IPS-NIHi7 (cell line): Measurements from ENCODE around the gene THSD4.

Source experiments
- DNase-seq: peaks from one replicate; pipeline ENCODE4 v3.0.0; 2012; ENCODE audit warnings: mixed read lengths; ENCODE audit errors: extremely low spot score

THSD4 gene

GRCh38 chr15:71114887-71115566 is at the start of gene THSD4:
THSD4 (plus strand) TSS chr15:71115471.
- peak; percentile 92 for DNase-seq

GRCh38 chr15:71066983-71067382 is 48.3 kb upstream of the THSD4 start:
- no peak for DNase-seq

- DNase-seq = no peak
Observed at GRCh38 chr15:71069693-71070092, 45.6 kb upstream of the THSD4 start.

- DNase-seq = no peak
Observed at GRCh38 chr15:71071529-71071928, 43.7 kb upstream of the THSD4 start.

- no peak for DNase-seq
Observed at GRCh38 chr15:71072423-71072822, 42.8 kb upstream of the THSD4 start.

- DNase-seq = no peak
Observed at GRCh38 chr15:71078506-71079207, 36.6 kb upstream of the THSD4 start.

- DNase-seq = no peak
Observed at GRCh38 chr15:71079208-71080044, 35.8 kb upstream of the THSD4 start.

- DNase-seq = no peak
Observed at GRCh38 chr15:71080166-71080565, 35.1 kb upstream of the THSD4 start.

GRCh38 chr15:71080705-71081104 is 34.6 kb upstream of the THSD4 start:
- DNase-seq = no peak

GRCh38 chr15:71082803-71083202 is 32.5 kb upstream of the THSD4 start:
- no peak for DNase-seq

GRCh38 chr15:71083349-71083748 is 31.9 kb upstream of the THSD4 start:
- no peak for DNase-seq

GRCh38 chr15:71084264-71084663 is 31.0 kb upstream of the THSD4 start:
- no peak for DNase-seq

- DNase-seq = peak; percentile 56
Observed at GRCh38 chr15:71085809-71086208, 29.5 kb upstream of the THSD4 start.

GRCh38 chr15:71088155-71088554 is 27.1 kb upstream of the THSD4 start:
- DNase-seq = no peak

GRCh38 chr15:71088683-71089082 is 26.6 kb upstream of the THSD4 start:
- DNase-seq = no peak

- no peak for DNase-seq
Observed at GRCh38 chr15:71089801-71090200, 25.5 kb upstream of the THSD4 start.

- no peak for DNase-seq
Observed at GRCh38 chr15:71091601-71092000, 23.7 kb upstream of the THSD4 start.

- no peak for DNase-seq
Observed at GRCh38 chr15:71092056-71092600, 23.1 kb upstream of the THSD4 start.

GRCh38 chr15:71093054-71094024 is 21.9 kb upstream of the THSD4 start:
- no peak for DNase-seq

- no peak for DNase-seq
Observed at GRCh38 chr15:71094137-71094536, 21.1 kb upstream of the THSD4 start.

GRCh38 chr15:71096676-71097075 is 18.6 kb upstream of the THSD4 start:
- DNase-seq = no peak
